Spleen (tissue), 11 donors: Measurements from ENCODE around the gene SNCB. TPM values are rescaled to one million over a fixed set of nuclear protein-coding genes. Genes with fewer than 3 reads are reported as not detected.

Experiments used
- DNase-seq: peaks from one replicate; pipeline ENCODE4 v3.0.0-alpha.2; 2020
- H3K27ac ChIP-seq, 8 donors: fragments of 200-600 bp; sonication (generic) in 7 of 8; 1 replicate in 4 of 8; 2 replicates in 4 of 8; pipeline versions ENCODE4 v1.5.0 to v1.8.0; 2016 to 2021; ENCODE audit warnings: inconsistent platforms in 4 of 8, mild to moderate bottlenecking in 4 of 8, moderate library complexity in 1 of 8
- H3K27me3 ChIP-seq, 7 donors: fragments of 200-600 bp; sonication (generic) in 6 of 7; replicated peaks in 1 of 7; 1 replicate in 4 of 7; 2 replicates in 3 of 7; pipeline versions ENCODE4 v1.5.0 to v1.8.0; 2016 to 2021; ENCODE audit warnings: inconsistent platforms in 3 of 7, mild to moderate bottlenecking in 1 of 7
- H3K36me3 ChIP-seq, 6 donors: fragments of 200-600 bp; sonication (generic) in 5 of 6; 1 replicate in 4 of 6; 2 replicates in 2 of 6; pipeline versions ENCODE4 v1.5.0 to v1.8.0; 2016 to 2021; ENCODE audit warnings: inconsistent platforms in 2 of 6
- H3K4me1 ChIP-seq, 6 donors: fragments of 200-600 bp; sonication (generic) in 5 of 6; 1 replicate in 3 of 6; 2 replicates in 3 of 6; pipeline versions ENCODE4 v1.5.0 to v1.8.0; 2016 to 2021; ENCODE audit warnings: inconsistent platforms in 3 of 6
- H3K4me3 ChIP-seq, 8 donors: fragments of 200-600 bp; sonication (generic) in 7 of 8; 1 replicate in 4 of 8; 2 replicates in 4 of 8; pipeline versions ENCODE4 v1.5.0 to v1.8.0; 2016 to 2021; ENCODE audit warnings: inconsistent platforms in 4 of 8, mild to moderate bottlenecking in 4 of 8, moderate library complexity in 2 of 8
- H3K9me3 ChIP-seq, 8 donors: fragments of 200-600 bp; sonication (generic) in 7 of 8; 1 replicate in 4 of 8; 2 replicates in 4 of 8; pipeline versions ENCODE4 v1.5.0 to v1.8.0; 2016 to 2021; ENCODE audit warnings: inconsistent platforms in 4 of 8
- POLR2A ChIP-seq, 3 donors: fragments of 450-650 bp; IDR thresholded peaks; one replicate each; pipeline ENCODE4 v1.5.1; 2017; ENCODE audit warnings: antibody characterized with exemption in 3 of 3, mild to moderate bottlenecking in 1 of 3
- POLR2AphosphoS5 ChIP-seq, 3 donors: sonication (generic); formaldehyde crosslinking; IDR thresholded peaks; one replicate each; pipeline ENCODE4 v1.5.1; 2017; ENCODE audit warnings: antibody characterized with exemption in 3 of 3
- WGBS, 5 donors: extraction: QIAGEN DNeasy Blood & Tissue Kit in 3 of 5; methylation state at CpG; one replicate each; pipeline versions ENCODE4 v1.1.5 to v1.1.7; 2013 to 2018; 5-methylcytosine and 5-hydroxymethylcytosine counted together
- intact Hi-C: fragments of 100-400 bp; cut with DNase I; formaldehyde crosslinking; loops from one replicate; pipeline ENCODE4 v1.15.0; 2023; ENCODE audit warnings: low total_unique reads
- polyA plus RNA-seq, 3 donors: library from polyadenylated mRNA; stranded (reverse); fragments of 200-250 nt; gene quantifications; one replicate each; pipeline ENCODE4 v1.2.1, GENCODE V29; 2013
- total RNA-seq, 7 donors: library from RNA; depleted of rRNA in 3 of 7; stranded (reverse); fragments of >200 nt in 3 of 7; fragmentation: NEBNext Ultra II Directional in 4 of 7; extraction: Animal tissue kit (Norgen Biotek cat#: 25700) in 4 of 7; gene quantifications; one replicate each; pipeline versions ENCODE4 v1.1.0 to v1.2.1, GENCODE V29; 2016 to 2021
- TF ChIP-seq, protein P1 (sequence below), 11 experiments: fragments of 200-600 bp in 7 of 11; fragments of 450-650 bp in 4 of 11; sonication (generic) in 4 of 11; IDR thresholded peaks in 8 of 11; conservative IDR thresholded peaks in 3 of 11; 1 replicate in 7 of 11; 2 replicates in 4 of 11; pipeline versions ENCODE4 v1.4.0 to v1.8.0; 2016 to 2021; ENCODE audit warnings: antibody characterized with exemption in 11 of 11, inconsistent platforms in 4 of 11, mild to moderate bottlenecking in 1 of 11
- donor health status: healthy with polysubstance abuse.
- donor health status: DM: no; HTN: no; CAD: no; lungs with moderate emphysema.
- donor health status: DM: no; HTN: no; CAD: no.
- donor health status: Bipolar disorder and iron deficiency.
- donor health status: healthy.
- donor health status: DM: no; HTN: no; CAD: no.
- donor health status: DM: yes; HTN: yes; CAD: no.

The SNCB gene
- total and polyA plus RNA-seq, 10 donors, result 0.19 to 0.41 (median 0.33) TPM; not detected in 7

GRCh38 chr5:176676361-176676824 lies 46.1 kb upstream of the SNCB start:
- 24 to 53% (median 38%) methylated on average over 7 to 10 of the region's 10 CpGs for WGBS, 5 donors
- Histone ChIP-seq H3K4me1 (peaks cover 0 to 10% (median 0%) of the 10 kb centered on the region in 6 donors), H3K9me3 (no peaks in the 10 kb centered on the region), H3K27ac (no peak overlapping the region), H3K36me3 (no peaks in the 10 kb centered on the region), H3K27me3 (peaks cover 5 to 86% (median 32%) of the 10 kb centered on the region in 7 donors), H3K4me3 (no peak overlapping the region)
- intact Hi-C loops, result no loop called here
- no peak for DNase-seq
- TF ChIP-seq POLR2AphosphoS5 (IDR thresholded peaks at IDR 0.05) (no peak), POLR2A (IDR thresholded peaks at IDR 0.05) (no peak)
- TF ChIP-seq, protein P1, sequence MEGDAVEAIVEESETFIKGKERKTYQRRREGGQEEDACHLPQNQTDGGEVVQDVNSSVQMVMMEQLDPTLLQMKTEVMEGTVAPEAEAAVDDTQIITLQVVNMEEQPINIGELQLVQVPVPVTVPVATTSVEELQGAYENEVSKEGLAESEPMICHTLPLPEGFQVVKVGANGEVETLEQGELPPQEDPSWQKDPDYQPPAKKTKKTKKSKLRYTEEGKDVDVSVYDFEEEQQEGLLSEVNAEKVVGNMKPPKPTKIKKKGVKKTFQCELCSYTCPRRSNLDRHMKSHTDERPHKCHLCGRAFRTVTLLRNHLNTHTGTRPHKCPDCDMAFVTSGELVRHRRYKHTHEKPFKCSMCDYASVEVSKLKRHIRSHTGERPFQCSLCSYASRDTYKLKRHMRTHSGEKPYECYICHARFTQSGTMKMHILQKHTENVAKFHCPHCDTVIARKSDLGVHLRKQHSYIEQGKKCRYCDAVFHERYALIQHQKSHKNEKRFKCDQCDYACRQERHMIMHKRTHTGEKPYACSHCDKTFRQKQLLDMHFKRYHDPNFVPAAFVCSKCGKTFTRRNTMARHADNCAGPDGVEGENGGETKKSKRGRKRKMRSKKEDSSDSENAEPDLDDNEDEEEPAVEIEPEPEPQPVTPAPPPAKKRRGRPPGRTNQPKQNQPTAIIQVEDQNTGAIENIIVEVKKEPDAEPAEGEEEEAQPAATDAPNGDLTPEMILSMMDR (IDR thresholded peaks at IDR 0.05 in 8 of 11, conservative IDR thresholded peaks at IDR 0.05 in 3 of 11), result no peak

DNA sequence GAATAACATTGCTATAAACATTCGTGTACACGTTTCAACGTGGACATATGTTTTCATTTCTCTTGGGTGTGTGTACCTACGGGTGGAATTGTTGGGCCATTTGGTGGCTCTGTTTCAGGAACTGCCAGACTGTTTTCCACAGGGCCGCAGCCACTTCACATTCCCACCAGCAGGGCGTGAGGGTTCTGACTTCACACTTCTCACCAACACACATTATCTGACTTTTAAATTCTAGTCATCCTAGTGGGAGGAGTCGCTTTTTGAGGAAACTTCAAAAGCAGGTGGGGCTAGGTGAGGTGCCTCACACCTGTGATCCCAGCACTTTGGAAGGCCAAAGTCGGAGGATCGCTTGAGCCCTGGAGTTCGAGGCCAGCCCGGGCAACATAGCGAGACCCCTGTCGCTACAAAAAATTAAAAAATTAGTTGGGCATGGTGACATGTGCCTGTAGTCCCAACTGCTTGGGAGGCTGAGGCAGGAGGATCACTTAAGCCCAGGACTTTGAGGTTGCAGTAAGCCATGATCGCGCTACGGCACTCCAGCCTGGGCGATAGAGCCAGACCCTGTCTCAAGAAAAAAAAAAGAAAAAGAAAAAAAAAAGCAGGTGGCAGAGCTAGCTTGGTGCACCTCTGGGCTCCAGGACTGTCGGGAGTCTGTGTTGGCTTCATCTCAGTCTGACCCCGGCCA lies 45.5 kb upstream of the SNCB start:
- Histone ChIP-seq H3K4me3 (no peak overlapping the region), H3K27me3 (peaks cover 5 to 85% (median 26%) of the 10 kb centered on the region in 7 donors), H3K36me3 (no peaks in the 10 kb centered on the region), H3K4me1 (peaks cover 0 to 10% (median 0%) of the 10 kb centered on the region in 6 donors), H3K9me3 (no peaks in the 10 kb centered on the region), H3K27ac (no peak overlapping the region)
- 64 to 73% (median 69%) methylated on average over 19 of the region's 19 CpGs for WGBS, 5 donors
- intact Hi-C loops, result no loop called here
- TF ChIP-seq, protein P1 (IDR thresholded peaks at IDR 0.05 in 8 of 11, conservative IDR thresholded peaks at IDR 0.05 in 3 of 11), result no peak
- no peak for TF ChIP-seq POLR2A (IDR thresholded peaks at IDR 0.05)
- no peak for TF ChIP-seq POLR2AphosphoS5 (IDR thresholded peaks at IDR 0.05)
- no peak for DNase-seq

GRCh38 chr5:176674799-176675198 lies 44.5 kb upstream of the SNCB start:
- Histone ChIP-seq H3K4me3 (no peak overlapping the region), H3K27ac (no peak overlapping the region), H3K27me3 (peaks cover 0 to 85% (median 24%) of the 10 kb centered on the region in 7 donors), H3K9me3 (no peaks in the 10 kb centered on the region), H3K4me1 (peaks cover 0 to 10% (median 0%) of the 10 kb centered on the region in 6 donors), H3K36me3 (no peaks in the 10 kb centered on the region)
- no peak for DNase-seq
- intact Hi-C loops, result no loop called here
- WGBS, 5 donors, result 75 to 84% (median 76%) methylated on average over 17 of the region's 17 CpGs
- TF ChIP-seq, protein P1 (IDR thresholded peaks at IDR 0.05 in 8 of 11, conservative IDR thresholded peaks at IDR 0.05 in 3 of 11), result no peak
- TF ChIP-seq POLR2A (IDR thresholded peaks at IDR 0.05) (no peak), POLR2AphosphoS5 (IDR thresholded peaks at IDR 0.05) (no peak)
